ENCODE data around the gene SLC23A1. TPM values are rescaled to one million over a fixed set of nuclear protein-coding genes. Genes with fewer than 3 reads are reported as not detected.

Gene SLC23A1
- total RNA-seq, result not detected in 2 replicates

DNA sequence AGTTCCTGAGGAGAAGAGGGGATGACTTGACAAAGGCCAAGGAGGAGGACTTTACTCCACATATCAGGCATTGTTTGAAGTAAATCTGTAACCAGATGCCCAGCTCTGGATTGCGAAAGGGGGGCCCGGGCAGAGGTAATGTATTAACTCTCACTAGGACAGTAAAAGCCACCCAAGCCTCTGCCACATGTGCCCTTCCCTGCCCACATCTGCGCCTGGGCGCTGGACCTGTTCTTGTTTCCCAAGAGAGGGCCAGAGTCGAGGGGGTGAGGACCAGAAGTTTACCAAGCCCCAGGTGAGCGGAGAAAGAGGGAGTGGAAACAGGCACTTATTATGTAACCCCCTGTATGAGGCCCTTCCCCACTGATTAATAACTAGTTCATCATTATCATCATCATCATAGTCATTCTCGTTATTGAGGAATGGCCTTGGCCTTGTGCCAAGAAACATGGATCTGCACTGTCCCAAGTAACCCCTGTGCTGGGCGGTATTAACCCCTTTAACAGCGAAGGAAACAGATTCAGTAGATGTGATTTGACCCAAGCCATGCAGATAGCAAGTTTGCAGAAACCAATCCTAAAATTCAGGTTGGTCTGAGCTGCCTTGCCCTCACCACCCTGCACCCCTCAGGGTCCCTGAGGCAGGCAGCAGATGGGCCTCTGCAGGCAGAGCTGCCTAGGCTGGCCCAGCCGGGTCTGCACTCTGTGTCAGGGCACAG lies at the start of gene SLC23A1:
TSS of gene SLC23A1 (minus strand) at position 23 of the 718 bp plus-strand sequence. CDS start 44 bp downstream, outside the sequence.

DNA sequence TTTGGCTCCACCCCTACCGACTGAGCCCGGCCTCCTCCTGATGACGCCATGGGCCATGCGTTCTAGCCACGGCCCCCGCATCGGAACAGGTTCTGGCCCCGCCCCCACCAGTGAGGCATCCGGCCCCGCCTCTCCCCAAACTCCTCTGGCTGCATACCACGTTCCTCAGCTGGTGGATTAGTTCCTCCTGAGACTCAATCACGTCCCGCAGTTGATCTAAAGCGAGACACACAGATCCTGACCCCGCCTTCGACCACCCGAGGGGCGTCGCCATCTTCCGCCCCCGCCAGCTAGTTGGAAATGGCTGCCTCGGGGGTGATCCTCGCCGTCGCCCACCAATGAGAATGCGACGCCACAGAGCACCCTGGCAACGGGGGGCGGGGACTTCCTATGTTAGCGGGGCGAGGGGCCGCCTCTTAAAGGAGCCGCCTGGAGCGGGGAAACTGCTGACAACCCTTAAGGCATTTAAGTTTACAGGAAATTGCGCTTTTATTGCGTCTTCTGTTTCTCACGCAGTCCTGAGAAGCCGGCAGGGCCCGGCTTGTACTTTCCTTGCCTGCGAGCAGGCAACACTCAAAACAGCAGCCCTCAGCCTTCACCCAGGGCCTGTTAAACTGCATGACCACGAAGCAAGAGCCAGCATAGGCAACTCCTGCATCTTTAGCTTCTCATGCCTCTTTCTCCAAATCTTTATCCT lies 20.8 kb upstream of the SLC23A1 start, which contains the start of gene SPATA24:
TSS of gene SPATA24 (minus strand) at position 303 of the 697 bp plus-strand sequence. CDS start at position 274, 29 bp downstream.

DNA sequence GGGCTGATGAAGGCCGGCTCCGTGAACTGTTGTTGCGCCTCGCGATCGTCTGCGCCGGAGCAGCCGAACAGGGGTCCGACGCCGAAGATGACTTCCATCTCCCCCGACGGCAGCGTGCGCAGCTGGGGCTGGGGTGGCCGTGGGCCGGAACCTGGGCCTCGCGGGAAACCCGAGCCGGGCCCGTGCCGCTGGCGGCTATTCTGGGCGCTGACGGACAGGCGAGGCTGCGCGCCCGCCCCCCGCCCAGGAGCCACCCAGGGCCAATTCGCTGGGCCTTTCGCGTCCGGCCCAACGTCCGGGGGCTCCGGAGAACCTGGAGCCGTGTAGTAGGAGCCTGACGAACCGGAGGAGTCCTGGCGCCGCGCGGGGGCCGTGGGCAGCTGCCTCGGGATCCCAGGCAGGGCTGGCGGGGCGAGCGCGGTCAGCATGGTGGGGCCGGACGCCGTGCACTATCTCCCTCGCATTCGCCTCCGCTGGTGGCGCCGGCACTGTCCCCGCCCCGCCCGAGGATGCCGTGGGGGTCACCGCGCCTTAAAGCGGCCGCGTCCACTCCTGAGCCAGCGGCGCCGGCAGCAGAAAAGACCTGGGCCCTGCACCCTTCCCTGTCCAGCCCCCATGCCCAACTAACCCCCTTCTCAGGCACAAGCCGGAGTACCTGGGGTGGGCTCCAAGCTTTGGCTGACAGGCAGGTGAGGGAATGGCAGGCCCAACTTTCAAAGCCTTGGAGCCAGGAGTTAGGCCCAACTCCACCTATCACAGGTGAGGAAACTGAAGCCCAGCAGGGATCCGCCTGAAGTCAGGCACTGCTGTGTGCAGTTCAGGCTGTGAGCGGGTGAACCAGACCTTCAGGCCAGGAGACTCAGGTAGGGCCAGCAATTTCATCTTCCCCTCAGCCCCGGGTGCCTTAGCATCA lies 11.8 kb upstream of the SLC23A1 start, which contains the start of gene PROB1:
TSS of gene PROB1 (minus strand) at position 451 of the 913 bp plus-strand sequence. CDS start at position 428, 23 bp downstream.

GRCh38 chr5:139389701-139390638 lies 6.9 kb upstream of the SLC23A1 start, which contains the start of gene MZB1:
TSS of gene MZB1 (minus strand) at chr5:139389913. CDS start at chr5:139389856, 57 bp downstream.

DNA sequence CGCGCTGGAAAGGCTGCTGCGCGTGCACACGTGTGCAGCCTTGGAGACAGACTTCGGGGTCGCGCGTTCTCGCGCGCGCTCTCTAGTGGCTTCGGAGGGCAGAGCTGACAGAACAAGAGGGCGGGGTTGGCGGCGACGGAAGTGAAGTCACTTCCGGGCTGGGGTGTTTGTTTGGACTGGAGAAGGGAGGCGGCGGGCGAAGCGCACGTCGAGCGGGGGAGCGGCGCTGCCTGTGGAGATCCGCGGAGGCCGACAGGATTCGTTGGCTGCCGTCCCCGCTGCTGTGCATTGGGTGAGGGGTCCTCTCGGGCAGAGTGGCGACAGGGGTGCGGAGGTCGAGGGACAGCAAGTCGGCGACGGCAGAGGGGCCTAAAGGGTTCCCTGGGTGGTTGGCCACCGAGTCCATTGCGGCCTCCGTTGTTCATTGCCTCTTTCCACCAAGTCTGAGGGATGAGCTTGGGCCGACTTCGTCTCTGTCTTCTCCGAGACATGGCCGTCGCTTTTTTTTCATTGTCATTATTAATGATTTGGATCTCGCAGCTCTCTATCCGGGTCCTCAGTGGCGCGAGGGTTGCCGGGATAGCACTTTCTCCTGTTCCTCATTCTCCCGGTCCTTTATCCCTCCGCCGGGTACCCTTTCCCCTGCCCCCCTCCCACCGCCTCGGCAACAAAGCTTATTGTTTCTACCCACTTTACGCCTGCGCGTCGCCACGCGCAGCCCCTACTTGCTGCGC lies 41.2 kb downstream of the SLC23A1 start, which contains the start of gene PAIP2:
TSS of gene PAIP2 (plus strand) at position 166 of the 734 bp plus-strand sequence. CDS start 21,931 bp downstream, outside the sequence.

Other genes with a start within 250 kb of the SLC23A1 start
- gene SIL1, start 184.9 kb downstream of the SLC23A1 start, total RNA-seq, result 34.7 and 58.9 TPM in 2 replicates
- gene MATR3, start 89.6 kb downstream of the SLC23A1 start, total RNA-seq, result 110 and 141 TPM in 2 replicates
- gene PAIP2, start 41.4 kb downstream of the SLC23A1 start, total RNA-seq, result 58.7 and 69.2 TPM in 2 replicates
- gene MZB1, start 6.6 kb upstream of the SLC23A1 start, total RNA-seq, result not detected in 2 replicates
- 1.5 and 2.2 TPM in 2 replicates for gene PROB1, start 11.8 kb upstream of the SLC23A1 start, total RNA-seq
- gene SPATA24, start 20.8 kb upstream of the SLC23A1 start, total RNA-seq, result 4.1 and 9.4 TPM in 2 replicates
- 6.3 and 14.5 TPM in 2 replicates for gene DNAJC18, start 56.2 kb upstream of the SLC23A1 start, total RNA-seq
- 1.0 and 1.5 TPM in 2 replicates for gene ECSCR, start 79.4 kb upstream of the SLC23A1 start, total RNA-seq
- gene SMIM33, start 87.7 kb upstream of the SLC23A1 start, total RNA-seq, result not detected in 2 replicates
- gene STING1, start 99.5 kb upstream of the SLC23A1 start, total RNA-seq, result 74.2 and 127 TPM in 2 replicates
- 69.5 and 80.3 TPM in 2 replicates for gene UBE2D2, start 178.0 kb upstream of the SLC23A1 start, total RNA-seq